MM.1S (cell line): ENCODE data around the gene RPTOR.

Experiments
- EZH2 ChIP-seq: fragments of 300-600 bp; sonication (generic); optimal IDR thresholded peaks from 2 replicates; pipeline ENCODE3; 2017; ENCODE audit warnings: low read depth, mild to moderate bottlenecking, antibody characterized with exemption, low read length, mixed read lengths
- TF ChIP-seq, protein P1 (sequence below): fragments of 300-600 bp; sonication (generic); IDR thresholded peaks from 2 replicates; pipeline ENCODE4 v1.5.1; 2016; ENCODE audit warnings: antibody characterized with exemption, low read length, mixed read lengths

DNA sequence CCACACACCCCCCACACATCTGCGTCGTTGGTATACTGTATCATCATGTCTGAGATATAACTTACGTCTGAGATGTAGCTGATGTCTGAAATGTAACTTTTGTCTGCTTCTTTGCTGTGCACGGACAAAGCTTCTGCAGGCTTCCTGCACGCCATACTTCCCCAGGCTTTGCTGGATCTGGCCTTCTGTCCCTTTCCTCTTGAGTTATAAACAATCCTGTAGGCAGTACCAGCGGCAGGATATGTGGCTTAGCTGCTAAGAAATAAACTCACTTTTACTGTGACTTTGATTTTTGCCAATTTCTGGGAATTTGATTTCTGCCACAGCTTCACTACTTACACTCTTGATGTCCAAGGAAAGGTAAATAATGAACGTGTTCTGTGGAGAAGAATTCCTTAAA, 184.4 kb downstream of the RPTOR start:
- no peak for TF ChIP-seq EZH2
- TF ChIP-seq, protein P1, sequence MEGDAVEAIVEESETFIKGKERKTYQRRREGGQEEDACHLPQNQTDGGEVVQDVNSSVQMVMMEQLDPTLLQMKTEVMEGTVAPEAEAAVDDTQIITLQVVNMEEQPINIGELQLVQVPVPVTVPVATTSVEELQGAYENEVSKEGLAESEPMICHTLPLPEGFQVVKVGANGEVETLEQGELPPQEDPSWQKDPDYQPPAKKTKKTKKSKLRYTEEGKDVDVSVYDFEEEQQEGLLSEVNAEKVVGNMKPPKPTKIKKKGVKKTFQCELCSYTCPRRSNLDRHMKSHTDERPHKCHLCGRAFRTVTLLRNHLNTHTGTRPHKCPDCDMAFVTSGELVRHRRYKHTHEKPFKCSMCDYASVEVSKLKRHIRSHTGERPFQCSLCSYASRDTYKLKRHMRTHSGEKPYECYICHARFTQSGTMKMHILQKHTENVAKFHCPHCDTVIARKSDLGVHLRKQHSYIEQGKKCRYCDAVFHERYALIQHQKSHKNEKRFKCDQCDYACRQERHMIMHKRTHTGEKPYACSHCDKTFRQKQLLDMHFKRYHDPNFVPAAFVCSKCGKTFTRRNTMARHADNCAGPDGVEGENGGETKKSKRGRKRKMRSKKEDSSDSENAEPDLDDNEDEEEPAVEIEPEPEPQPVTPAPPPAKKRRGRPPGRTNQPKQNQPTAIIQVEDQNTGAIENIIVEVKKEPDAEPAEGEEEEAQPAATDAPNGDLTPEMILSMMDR, result no peak
